ENCODE results near the gene FAT1.
"Not testable (repeated sequence)": the region's sequence is repeated elsewhere in the genome, so short reads cannot be mapped to it uniquely, and the experiment has no call there.

Gene FAT1

GRCh38 chr4:186723292-186724057 is at the start of gene FAT1:
Gene FAT1 (minus strand): TSS chr4:186723856. CDS start chr4:186709827, 14,029 bp downstream.
- no peak for DNase-seq (ENCODE audit: low read depth)

DNA sequence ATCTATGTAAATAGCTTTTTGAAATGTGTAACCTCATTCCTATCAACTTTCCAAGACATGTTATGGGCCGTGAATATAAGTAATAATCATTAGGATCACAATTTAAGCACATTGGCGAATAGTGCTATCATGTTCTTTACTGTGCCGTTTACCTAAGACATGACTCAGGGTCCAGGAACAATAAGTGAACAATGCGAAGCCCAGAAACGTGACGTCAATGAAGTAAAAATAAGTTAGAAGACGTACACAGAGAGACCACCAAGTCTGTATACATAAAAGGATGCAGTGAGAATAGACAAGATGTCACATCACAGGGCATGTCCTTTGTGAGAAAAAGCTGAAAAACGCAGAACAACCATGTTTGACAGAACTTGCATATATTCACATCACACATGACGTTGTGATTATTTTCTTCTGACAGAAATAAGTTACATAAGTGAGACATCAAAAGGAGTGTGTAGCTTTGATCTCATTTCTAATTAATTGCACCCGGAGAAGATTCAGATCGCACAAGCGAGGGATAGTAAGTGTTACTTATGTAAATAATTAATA is 49.4 kb upstream of the FAT1 start:
- DNase-seq (ENCODE audit: low read depth) = no peak

DNA sequence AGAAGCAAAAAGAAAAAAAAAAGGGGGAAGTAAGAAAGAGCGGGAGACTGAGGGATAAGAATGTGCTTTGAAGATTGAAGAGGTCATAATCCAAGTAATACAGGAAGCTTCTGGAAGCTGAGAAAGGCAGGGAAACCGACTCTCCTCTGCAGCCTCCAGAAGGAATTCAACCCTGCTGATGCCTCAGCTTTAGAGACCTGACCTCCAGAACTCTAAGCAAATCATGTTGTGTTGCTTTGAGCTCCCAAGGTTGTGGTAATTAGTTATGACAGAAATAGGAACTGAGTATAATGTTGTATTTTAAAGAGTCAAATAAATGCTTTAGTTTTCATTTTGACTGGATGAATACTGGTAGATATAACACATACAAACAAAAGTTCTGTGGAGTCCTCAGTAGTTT is 48.0 kb upstream of the FAT1 start:
- no peak for DNase-seq (ENCODE audit: low read depth)

DNA sequence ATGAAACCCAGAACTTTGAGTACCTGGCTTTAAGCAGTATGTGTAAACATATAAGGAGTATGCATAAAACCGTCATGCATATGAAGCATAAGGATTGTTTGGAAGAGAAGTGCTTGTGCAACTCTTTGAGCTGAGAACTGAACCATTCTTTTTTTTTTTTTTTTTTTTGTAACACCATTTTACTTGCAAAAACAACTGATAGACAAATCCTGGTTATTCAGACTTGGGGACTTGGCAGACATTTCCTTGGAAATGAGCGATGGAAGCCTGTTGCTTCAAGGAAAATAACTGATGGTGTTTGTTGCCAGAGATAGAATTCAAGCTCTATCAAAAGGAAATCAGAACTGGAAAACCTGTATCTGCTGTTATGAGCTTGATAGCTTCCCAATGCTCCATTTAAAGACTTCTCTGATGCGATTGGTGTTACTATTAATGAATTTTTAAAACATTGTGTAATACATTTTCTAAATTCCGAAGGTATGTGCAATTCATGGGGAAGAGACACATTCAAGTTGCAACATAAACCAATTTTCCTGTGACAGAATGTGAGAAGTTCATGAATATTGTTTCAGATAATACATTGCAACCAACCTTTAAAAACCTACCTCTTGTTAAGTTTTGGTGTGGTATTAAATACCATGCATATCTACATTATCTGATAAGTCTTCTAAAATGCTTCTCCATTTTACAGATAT is 47.0 kb upstream of the FAT1 start:
- no peak for DNase-seq (ENCODE audit: low read depth)

DNA sequence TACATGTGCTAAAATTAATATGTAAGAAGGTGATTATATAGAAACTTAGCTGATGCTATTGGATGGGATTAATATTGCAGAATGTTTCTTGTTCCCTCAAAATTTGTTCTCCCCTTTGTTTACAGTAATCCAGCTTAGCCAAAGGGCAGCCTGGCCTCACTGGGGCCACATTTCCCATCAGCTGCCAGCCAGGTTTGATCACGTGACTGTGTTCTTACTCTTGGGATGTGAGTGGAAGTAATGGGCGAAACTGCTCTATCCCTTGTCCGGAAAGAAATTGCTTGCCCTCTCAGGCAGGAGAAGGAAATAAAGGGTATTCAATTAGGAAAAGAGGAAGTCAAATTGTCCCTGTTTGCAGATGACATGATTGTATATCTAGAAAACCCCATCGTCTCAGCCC is 44.1 kb upstream of the FAT1 start:
- DNase-seq (ENCODE audit: low read depth) = no peak

DNA sequence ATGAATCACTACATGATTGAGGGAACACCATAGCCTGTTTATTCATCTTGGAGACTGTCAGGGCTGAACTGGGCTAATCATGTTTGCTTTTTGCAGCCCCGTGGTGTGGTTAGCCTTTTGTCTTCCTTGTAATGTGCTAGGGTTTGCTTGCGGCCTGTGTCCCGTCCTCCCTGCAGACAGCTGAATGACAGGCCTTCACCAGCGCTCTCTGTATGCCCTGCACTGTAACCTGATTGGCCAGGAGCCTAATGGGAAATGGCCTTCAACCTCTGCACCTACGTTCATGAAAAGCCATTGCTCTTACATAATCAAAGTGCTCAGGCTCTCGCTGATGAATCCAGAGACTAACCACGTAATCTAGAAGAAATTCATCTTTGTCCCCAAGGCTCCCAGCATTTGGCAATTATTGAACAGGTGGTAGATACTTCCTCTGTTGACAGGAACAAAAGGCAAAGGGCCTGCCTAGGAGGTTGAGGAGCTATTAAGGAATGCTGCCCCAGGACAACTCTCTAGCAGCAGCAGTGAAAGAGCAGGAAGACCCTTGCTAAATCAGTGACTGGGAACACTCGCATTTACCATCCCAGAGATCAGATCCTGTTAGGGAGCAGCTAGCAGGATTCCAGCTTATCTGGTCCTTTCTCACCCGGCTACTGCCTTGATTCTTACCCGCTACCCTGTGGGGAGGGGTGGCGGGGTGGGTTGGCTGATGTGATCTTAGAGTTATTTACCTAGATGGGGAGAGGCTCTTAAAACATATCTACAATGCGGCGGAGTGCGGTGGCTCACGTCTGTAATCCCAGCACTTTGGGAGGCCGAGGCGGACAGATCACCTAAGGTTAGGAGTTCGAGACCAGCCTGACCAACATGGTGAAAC is 42.3 kb upstream of the FAT1 start:
- no peak for DNase-seq (ENCODE audit: low read depth)

DNA sequence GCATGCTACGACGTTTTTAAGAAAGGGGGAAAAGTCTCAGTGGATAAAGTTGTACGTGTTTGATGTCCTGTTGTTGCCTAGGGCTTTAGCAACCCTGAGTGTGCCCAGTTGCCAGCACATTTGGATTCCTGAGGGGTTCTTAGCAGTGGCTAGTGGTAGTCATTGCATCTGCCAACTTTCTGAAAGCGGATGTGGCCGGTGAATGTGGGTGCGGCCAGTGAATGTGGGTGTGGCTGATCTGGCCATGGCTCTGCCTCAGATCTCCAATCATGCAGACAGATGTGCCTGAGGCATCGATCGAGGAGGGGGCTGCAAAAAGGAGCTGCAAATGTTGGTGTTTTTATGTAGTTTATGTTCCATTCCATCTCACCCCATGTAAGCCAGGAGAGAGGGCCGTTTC is 41.5 kb upstream of the FAT1 start:
- DNase-seq (ENCODE audit: low read depth) = no peak

DNA sequence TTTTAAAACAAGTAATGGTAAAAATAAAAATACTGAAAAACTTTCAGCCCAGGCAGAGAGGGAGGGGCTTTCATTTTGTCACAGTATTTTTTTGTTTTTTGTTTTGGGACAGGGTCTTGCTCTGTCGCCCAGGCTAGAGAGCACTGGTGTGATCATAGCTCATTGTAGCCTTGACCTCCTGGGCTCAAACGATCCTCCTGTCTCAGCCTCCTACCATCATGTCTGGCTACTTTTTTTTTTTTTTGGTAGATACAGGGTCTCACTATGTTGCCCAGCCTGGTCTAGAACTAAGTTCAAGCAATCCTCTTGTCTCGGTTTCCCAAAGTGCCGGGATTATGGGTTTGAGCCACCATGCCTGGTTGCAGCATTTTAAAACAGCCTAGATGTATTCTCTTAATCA is 40.8 kb upstream of the FAT1 start:
- DNase-seq (ENCODE audit: low read depth) = no peak

GRCh38 chr4:186762865-186763264 is 39.2 kb upstream of the FAT1 start:
- DNase-seq (ENCODE audit: low read depth) = no peak

DNA sequence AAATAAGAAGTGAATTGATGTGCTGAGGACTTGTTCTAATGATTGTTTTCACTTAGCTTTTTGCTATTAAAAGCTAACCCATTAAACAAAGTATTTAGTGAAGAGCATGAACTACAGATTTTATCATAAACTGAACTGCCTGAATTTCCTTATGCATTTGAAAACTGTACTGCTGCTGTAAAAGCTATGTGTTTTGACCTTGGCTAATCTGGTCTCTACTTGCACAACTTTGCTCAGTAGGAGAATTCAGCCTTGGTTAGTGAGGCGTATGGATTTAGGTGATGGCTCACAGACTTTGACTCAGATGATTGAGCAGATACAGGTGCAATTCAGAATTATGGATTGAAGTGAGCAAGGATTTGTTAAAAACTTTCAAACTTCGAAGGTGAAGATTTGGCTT is 38.7 kb upstream of the FAT1 start:
- DNase-seq (ENCODE audit: low read depth) = no peak

- DNase-seq (ENCODE audit: low read depth) = not testable (repeated sequence)
Observed at GRCh38 chr4:186761956-186762355, 38.3 kb upstream of the FAT1 start.

- no peak for DNase-seq (ENCODE audit: low read depth)
Observed at GRCh38 chr4:186761393-186761792, 37.7 kb upstream of the FAT1 start.

GRCh38 chr4:186760576-186760975 is 36.9 kb upstream of the FAT1 start:
- DNase-seq (ENCODE audit: low read depth) = no peak

- no peak for DNase-seq (ENCODE audit: low read depth)
Observed at GRCh38 chr4:186759990-186760389, 36.3 kb upstream of the FAT1 start.

GRCh38 chr4:186758929-186759682 is 35.5 kb upstream of the FAT1 start:
- DNase-seq (ENCODE audit: low read depth) = no peak

DNA sequence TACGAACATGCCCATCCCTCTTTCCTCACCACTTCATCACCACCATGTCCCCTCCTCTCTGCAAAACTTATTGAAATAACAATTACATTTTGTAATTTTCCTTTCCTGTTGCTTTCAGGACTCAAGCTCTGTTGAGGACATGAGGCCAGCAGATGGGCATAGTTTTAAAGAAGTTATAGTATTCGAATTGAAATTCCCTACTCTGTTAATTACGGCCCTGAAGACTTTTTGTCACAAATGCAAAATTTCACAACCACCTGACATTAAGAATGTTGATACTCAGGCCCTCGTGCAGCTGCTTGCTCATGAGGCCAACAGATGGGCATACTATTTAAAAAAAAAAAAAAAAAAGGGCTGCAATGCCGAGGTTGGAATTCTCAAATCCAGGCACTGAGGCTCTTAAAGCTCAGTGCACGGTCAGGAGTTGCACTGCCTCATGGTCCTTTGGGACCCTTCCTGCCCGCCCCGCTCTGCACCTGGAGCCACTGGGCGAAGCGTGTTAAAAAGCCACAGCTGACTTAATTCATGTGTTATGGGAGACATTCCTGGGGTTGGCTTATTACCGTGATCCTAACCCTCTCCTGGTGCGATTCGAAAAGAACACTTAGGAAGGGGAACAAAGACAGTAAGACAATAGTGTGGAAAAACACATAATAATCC is 34.2 kb upstream of the FAT1 start:
- no peak for DNase-seq (ENCODE audit: low read depth)

DNA sequence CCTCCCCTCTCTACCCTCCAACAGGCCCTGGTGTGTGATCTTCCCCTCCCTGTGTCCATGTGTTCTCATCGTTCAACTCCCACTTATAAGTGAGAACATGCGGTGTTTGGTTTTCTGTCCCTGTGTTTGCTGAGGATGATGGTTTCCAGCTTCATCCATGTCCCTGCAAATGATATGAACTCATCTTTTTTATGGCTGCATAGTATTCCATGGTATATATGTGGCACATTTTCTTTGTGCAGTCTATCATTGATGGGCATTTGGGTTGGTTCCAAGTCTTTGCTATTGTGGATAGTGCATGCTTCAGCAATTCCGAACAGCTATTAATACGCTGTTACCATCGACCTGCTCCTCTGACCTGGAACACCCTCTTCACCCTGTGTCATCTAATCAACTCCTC is 32.9 kb upstream of the FAT1 start:
- not testable (repeated sequence) for DNase-seq (ENCODE audit: low read depth)

GRCh38 chr4:186755550-186756519 is 32.2 kb upstream of the FAT1 start:
- DNase-seq (ENCODE audit: low read depth) = no peak

- no peak for DNase-seq (ENCODE audit: low read depth)
Observed at GRCh38 chr4:186754976-186755375, 31.3 kb upstream of the FAT1 start.

DNA sequence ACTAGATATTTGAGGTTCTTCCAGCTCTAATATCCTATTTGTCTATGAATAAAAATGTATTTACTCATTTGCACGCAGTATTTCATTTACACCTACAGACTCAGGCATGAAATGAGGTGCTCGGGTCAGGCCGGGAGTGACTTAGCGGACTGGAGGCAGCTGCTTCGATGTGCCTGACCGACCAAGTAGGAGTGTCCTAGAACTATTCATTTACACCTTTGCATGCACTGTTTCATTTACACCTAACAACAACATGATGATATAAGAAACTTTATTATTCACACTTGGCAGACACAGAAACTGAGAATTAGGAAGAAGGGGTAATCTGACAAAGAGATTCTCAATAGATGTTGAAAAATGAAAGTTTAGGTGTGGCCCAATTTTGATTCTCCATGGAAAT is 28.7 kb upstream of the FAT1 start:
- DNase-seq (ENCODE audit: low read depth) = no peak
